NCI-H2107 treated with DMSO at 0.1 percent for 48 hours (cell line): Measurements from ENCODE around the gene NCOA5.

ENCODE experiments used
- DNase-seq: peaks from one replicate; lab custom pipeline; 2025; ENCODE audit not compliant: unreplicated experiment; lab: John Stamatoyannopoulos, UW

NCOA5 gene

DNA sequence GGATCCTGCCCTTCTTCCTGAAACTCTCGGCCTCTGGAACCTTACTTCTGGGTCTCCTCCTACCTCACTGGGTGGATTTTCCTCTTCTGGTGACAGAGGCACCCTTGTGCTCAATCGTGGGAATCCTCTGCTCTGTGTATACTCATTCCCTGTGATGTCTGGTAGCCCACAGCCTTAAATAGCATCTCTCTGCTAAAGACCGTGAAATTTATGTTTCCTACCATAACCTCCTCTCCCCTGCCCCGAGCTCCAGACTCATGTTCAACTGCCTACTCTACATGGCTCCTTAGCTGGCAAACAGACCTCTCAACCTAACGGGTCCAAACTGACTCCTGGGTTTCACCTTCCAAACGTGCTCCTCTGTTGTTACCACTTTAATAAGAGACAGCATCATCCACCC lies 71.2 kb downstream of the NCOA5 start:
- DNase-seq = no peak

DNA sequence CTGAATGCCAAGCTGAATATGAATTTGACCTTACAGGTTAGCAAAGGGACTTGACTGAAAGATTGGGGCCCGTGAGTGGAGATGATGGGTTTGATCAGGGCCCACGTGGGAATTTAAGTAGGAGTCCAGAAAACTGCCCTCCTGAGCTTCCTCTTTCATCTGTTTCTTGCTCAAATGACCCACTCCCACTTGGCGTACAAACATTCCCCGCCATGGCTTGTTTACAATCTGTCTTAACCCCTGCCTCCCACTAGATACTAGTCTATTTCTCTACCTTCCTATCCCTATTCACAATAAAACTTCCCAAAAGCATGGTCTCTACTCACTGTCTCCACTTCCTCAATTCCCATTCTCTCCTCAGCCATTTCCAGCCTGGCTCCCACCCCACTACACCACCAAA lies 71.7 kb downstream of the NCOA5 start:
- DNase-seq = no peak

DNA sequence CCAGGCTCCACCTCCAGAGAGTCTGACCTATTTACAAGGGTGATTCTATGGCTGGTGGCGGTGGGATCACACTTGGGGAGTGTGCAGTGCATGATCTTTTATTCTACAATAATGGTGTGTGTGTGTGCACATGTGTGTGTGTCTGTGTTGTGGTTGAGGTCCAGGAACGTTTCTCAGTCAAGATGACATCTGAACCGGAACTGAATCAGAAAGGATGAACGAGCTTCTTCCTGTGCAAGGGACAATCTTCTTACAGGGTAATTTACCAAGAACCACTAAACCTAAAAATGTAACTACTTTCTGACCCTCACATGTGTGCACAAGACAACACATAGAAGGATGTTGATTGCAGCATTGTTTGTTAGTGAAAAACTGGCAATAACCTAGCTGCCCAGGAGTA lies 72.5 kb downstream of the NCOA5 start:
- no peak for DNase-seq

DNA sequence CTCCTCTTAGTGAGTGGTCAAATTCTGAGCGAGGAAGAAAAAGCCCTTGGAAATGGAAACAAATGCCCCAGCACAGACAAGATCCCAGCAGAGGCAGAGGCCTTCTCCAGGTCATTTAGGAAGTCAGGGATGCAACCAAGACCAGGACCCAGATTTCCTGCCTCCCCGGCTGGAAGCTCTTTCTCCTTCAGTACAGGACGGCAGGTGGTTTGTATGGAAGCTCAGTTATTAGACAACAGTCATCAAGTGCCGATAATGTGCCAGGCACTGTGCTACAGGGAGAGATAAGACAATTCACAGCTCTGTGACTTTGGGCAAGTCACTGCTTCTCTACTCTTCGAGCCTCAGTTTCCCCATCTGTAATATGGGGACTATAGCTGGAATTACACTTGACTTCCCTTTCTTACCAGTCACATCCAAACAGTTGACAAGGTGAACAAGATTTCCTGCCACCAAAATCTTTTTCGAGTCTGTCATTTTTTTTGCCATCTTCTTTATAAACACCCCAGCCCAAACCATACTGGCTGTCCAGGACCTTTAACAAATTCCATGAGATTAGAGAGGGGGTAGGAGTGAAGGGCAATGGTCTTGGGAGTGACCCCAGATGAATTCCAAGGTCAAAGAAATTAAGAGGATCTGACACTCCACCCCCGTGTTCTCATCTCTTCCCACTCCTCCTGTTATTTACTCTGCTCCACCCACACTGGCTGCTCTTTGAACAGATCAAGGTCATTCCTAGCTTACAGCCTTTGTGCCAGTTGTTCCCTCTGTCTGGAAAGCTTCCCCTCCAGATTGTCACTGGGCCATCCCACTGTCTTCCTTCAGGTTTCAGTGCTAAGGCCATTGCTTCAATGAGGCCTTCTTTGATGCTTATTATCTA lies 75.0 kb downstream of the NCOA5 start:
- no peak for DNase-seq

DNA sequence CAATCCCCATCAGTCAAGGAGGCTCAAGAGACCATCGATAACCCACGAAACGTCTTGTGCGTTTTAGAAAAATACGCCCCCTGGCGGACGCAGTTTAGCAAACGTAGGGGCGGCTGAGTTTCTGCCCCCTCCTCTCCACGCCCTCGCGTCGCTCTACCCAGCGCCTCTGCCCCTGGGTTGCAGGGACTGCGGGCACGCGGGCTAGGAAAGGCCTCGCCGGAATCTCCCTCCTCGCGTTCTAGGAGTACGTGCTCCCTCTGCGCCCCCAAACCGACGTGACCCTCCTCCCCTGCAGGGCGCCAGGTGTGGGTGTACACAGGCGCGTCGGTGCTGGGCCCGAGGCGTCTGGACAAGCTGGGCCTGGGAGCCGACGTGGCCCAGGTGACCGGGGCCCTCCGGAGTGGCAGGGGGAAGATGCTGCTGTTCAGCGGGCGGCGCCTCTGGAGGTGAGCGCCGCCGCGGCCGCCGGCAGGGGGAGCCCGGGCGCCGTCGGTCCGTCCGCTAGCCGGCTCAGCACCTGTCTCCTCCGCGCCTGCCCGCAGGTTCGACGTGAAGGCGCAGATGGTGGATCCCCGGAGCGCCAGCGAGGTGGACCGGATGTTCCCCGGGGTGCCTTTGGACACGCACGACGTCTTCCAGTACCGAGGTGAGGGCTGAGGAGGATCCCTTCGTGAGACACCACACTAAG lies 75.8 kb downstream of the NCOA5 start:
- DNase-seq = peak; percentile 6

DNA sequence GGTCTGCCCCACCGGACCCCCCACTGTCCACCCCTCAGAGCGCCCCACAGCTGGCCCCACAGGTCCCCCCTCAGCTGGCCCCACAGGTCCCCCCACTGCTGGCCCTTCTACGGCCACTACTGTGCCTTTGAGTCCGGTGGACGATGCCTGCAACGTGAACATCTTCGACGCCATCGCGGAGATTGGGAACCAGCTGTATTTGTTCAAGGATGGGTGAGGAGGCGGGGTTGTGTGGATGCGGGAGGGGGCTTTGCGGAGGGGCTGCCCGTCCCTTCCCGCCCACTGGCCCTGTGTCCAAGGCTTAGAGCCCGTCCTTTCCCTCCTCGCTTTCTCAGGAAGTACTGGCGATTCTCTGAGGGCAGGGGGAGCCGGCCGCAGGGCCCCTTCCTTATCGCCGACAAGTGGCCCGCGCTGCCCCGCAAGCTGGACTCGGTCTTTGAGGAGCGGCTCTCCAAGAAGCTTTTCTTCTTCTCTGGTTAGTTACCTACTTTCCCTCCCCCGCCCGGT lies 76.4 kb downstream of the NCOA5 start:
- no peak for DNase-seq

DNA sequence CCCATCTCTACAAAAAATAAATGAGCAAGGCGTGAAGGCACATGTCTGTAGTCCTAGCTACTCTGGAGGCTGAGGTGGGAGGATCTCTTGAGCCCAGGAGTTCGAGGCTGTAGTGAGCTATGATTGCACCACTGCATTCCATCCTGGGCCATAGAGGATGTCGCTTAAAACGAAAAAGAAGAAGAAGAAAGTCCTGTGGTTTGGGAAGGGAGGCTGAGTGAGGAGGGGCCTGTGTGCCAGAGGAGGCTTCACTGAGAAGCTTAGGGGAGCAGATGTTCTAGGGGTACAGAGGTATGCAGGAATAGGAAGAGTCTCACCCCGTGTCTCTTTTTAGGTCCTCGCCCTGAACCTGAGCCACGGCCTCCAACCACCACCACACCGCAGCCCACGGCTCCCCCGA lies 76.8 kb downstream of the NCOA5 start:
- DNase-seq = no peak

DNA sequence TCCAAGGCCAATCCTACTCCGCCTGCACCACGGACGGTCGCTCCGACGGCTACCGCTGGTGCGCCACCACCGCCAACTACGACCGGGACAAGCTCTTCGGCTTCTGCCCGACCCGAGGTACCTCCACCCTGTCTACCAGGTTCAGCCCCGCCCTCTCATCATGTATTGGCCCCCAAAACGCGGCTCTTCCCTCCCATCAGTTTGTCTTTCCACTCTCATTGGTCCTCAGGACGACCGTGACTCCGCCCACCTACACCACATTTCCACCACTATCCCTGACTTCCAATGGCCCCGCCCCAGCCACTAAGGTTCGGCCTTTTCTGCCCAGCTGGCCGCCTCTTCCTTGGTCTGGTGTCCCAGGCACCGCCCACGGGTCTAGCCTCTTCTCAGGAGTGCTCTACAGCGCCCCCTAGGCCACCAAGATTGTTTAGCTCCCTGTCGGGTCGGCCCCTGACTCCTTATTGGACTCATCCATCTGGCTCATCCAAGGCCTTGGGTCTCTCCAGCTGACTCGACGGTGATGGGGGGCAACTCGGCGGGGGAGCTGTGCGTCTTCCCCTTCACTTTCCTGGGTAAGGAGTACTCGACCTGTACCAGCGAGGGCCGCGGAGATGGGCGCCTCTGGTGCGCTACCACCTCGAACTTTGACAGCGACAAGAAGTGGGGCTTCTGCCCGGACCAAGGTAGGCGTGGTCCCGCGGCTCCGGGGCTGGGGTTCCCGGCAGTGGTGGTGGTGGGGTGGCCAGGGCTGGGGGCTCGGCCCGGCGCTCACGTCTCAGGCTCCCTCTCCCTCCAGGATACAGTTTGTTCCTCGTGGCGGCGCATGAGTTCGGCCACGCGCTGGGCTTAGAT lies 77.9 kb downstream of the NCOA5 start:
- no peak for DNase-seq
